GM19193 (cell line): ENCODE data around the gene CXCR5.

Experiments
- POLR2A ChIP-seq: IDR thresholded peaks from 4 replicates; pipeline ENCODE4 v1.6.1; 2011; ENCODE audit not compliant: insufficient read depth, insufficient read length; ENCODE audit errors: extremely low read depth

Gene CXCR5

DNA sequence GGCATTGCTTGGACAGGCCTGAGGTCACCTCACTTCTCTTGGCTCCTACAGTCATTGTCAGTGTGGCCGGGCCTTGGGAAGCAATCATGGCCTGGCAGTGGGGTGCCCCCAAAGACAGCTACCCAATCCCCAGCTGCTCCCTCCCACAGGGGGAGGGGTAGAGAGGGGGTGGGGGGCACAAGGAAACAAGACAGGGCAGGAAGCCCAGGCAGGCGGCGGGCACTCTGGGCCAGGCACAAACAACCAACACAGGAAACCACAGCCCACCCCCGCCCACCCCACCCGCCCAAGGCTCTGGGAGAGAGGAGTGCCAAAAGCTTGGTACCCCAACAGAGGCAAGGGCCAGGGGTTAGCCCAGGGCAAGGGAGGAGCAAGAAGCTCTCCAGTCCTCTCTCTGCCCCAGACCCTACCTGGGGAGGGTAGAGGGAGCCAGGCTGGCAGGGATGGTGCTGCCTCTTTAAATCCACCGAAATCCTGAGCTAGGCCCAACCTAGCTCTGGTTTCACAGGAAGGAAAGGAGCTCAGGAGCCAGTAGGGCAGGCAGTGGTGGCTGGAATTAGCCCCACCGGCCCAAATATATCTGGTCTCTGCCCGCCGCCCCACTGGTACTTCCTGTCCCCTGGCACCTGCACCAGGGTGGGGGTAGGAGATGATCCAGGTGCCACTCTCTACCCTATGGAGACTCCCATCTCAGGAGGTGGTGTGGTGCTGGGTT is 29.9 kb downstream of the CXCR5 start:
- no peak for TF ChIP-seq POLR2A

DNA sequence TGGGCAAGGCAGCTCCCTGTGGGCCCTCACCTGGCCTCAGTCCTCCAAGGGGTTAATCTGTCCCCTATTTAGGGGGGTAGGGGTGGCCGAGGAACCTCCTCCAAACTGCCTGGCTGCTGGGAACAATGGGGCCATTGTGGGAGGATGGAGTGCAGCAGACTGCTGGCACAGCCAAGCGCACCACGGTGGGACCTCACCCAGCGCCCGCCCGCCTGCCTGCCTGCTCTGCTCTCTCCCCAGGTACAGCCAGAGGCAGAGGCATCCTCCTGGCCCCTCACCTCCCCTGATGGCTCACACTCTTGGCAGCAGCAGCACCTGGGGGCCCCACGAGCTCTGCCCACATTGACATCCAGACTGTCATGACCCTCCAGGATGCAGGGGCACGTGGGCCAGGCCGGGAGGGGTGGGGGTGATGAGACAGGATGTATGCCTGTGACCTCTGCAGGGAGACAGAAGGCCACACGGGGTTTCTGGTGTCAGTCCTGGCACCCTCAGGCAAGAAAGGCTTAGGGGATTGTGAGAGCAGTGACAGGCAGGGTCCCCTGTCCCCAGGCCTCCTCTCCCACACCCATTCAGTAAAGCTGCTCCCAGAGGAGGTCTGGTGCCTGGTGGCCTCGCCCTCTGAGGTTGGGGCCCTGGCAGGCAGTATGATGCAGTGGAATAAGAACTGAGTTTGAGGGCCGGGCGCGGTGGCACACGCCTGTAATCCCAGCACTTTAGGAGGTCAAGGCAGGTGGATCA is 30.7 kb downstream of the CXCR5 start:
- no peak for TF ChIP-seq POLR2A

DNA sequence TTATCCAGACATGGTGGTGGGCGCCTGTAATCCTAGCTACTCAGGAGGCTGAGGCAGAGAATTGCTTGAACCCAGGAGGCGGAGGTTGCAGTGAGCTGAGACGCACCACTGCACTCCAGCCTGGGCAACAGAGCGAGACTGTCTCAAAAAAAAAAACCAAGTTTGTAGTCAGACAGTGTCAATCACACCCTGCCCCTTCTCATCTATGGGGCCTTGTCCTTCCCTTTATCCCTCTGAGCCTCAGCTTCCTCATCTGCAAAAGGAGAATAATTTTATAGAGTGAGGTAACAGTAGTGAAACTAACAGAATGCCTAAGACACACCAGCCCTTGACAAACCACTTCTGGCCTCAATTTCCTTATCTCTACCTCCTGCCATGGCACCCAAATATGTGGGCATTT is 31.3 kb downstream of the CXCR5 start:
- no peak for TF ChIP-seq POLR2A

DNA sequence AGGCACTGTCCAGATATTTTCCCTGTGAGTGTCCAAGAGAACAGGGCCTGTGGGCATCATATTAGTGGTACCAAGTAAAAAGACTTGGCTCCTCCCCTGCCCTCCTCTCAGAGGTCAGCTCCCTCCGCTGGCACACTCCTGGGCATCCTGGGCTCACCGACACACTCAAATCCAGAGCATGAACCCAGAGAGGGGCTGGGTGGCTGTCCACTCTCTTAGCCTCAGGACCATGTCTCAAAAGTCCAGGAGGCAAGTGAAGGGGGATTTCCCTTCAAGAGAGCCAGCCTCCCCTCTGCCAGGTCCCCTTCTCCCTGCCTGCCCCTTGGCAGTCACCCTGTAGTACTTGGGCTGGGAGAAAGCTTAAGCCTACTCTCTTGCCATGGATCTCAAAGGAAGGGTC is 31.7 kb downstream of the CXCR5 start:
- TF ChIP-seq POLR2A: no peak

DNA sequence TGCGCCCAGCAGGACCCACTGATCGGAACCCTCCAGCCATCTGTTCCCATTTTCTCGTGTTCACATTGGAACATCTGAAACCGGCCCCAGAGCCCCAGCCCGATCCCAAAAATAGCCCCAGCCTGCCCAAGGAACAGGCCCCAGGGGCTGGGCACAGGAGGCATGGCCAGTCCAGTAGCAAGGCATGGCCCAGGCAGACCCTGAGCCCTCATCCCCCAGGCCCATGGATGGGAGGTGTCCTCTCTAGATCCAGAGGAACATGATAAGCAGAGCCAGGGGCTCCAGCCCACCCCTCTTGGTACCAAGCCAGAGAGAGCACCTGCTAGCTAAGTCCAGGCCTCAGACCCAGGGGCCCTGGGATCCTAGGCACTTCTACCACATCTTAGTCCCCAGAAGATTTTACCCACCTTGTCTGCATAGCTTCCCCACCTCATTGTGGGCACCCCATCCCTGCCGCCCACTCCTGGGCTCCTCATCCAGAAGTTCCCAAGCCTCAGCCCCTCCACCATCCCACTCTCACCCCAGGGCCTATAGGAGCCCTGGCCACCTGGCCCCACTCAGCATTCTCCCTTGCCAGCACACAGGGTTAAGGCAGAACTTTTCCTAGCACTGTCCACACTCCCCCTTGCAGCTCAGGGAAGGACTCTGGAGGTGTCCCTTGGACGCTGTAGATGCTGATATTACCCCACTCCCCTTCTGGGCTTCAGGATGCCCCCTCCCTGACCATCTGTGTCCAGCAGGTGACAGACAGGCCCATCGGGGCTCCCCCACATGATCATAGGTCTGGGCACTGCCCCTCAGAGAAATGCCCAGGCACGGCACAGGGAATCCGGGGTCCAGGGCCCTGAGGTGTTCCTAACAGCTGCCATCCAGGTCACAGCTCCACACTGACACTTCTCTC is 32.5 kb downstream of the CXCR5 start:
- TF ChIP-seq POLR2A: no peak

DNA sequence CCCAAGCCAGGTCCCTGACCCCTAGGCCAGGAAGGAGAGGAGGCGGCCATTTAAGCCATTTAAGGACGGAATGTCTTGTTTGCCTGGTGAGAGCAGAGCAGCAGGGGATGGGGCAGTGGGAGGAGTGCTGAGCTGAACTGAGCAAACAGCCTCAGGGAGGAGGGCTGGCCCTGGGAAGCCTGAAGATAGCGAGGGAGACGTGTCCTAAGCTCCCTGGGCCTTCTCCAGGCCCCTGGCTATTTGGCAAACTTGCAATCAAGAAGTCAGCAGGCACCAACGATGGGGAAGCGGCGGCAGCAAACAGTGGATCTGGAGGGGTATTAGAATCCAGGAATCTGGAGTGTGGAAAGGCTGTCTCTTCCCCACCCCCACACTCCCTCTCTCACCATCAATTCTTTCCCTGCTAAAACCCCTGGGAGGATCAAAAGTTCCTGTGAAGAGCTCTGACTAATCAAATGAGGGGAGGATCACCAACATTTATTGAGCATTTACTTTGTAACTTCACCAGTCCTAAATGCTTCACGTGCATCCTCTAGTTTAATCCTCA is 33.2 kb downstream of the CXCR5 start:
- no peak for TF ChIP-seq POLR2A

DNA sequence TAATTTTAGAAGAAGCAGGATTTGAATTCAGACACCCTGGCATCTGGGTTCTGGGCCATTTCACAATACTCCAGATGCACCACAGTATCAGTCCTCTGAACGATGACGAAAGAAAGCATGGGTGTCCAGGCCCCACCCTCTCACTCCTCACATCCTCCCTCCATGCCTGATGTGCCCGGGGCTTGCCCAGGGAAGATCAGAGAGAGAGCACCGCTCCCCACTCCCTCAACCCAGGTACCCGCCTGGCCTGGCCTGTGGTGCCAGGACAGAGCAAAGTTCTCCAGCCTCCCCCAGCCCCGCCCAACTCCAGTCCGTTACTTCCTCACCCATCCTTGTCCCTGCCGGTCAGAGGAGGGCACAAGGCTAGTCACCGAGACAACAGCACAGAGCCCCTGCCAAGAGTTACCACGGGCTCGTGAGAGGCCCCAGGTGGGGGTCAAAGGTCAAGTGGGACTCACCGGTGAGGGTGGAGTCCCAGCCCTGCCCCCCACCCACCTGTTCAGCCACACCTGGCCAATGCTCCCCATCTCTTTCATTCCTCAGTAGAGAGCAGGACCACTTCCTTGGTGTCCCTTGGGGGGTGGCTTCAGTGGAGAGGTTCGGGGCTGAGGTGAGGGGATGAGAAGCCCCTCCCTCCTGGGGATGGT is 33.9 kb downstream of the CXCR5 start:
- TF ChIP-seq POLR2A: no peak

DNA sequence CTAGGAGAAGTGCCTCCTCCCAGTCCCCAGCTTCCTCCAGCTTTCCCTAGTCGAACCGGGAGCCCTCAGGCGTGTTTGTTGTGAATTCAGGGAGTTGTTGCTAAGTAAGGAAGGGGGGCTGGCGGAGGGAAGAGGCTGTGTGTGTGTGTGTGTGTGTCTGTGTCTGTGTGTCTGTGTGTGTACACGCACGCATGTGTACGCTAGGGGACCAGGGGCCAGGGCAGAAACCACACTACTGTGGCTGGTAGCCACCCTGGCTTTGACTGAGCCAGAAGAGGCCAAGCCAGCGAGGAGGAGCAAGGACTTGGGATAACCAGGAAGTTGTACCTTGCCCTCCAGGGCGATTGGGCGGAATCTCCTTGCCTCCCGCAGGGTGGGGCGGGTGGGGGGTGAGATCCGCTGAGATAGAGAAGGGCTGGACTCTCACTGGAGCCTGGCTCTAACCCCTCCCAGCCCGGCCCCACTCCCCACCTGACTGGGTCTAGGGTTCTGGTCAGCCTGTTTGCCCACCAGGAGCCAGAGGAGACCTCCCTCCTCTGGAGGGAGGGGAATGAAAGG is 34.5 kb downstream of the CXCR5 start:
- TF ChIP-seq POLR2A: no peak

DNA sequence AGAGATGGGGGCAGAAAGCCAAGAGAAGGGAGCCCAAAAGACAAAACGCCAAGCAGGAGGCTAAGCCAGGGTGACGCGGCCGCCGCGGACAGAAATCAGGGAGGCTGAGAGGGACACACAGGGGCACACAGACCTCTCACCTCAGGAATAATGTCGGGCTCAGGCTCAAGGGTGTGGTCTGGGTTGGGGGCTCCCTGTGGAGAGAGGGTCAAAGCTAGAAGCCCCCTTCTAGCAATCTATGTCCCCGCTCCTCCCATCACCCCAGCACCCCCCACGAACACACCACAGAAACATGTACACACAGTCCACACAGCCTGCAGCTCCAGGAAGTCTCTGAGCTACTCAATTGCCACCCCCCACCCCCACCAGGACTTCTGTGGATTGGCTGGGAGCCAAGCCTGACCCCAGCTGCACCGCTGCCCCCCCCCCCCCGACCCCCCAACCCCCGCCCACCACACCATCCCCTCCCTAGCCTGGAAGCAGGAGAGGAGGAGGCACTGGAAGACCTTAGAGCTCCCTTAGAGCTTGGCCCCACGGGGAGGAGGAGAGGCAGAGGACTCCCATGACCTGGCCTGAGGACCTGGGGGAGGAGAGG is 35.1 kb downstream of the CXCR5 start:
- TF ChIP-seq POLR2A: no peak

DNA sequence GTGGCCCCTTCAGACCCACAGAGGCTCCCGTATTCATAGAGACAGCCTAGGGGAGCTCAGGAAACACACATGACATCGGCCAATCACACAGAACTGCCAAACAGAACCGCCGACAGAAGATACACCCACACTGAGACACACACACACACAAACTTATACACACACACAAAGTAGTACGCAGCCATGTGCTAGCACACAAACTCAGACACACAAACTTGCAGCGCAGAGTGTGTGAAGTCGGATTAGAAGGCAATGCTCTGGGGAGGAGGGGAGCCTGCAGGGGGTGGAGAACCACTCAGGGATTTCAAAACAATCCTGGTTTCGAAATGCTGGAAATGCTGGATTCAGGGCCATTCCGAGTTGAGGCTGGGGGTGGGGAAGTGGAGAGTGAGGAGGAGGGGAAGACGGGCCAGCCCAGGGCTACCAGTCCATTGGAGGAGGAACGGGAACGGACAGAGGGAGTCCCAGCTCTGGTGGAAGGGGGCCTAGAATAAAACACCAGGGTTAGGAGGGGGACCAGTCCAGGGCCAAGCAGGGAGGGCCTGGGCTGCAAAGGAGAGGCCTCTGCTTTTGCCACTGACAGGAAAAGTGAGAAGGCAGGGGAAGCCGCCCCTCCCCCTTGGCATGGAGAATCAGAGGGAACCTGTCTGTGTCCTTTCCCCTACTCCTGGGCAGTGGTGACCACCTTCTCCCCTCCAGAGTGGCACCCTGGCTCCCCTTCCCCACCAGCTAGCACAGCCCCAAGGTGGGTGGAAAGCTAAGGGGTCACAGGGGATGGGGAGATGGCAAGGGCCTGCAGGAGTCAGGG is 37.6 kb downstream of the CXCR5 start:
- TF ChIP-seq POLR2A: no peak

DNA sequence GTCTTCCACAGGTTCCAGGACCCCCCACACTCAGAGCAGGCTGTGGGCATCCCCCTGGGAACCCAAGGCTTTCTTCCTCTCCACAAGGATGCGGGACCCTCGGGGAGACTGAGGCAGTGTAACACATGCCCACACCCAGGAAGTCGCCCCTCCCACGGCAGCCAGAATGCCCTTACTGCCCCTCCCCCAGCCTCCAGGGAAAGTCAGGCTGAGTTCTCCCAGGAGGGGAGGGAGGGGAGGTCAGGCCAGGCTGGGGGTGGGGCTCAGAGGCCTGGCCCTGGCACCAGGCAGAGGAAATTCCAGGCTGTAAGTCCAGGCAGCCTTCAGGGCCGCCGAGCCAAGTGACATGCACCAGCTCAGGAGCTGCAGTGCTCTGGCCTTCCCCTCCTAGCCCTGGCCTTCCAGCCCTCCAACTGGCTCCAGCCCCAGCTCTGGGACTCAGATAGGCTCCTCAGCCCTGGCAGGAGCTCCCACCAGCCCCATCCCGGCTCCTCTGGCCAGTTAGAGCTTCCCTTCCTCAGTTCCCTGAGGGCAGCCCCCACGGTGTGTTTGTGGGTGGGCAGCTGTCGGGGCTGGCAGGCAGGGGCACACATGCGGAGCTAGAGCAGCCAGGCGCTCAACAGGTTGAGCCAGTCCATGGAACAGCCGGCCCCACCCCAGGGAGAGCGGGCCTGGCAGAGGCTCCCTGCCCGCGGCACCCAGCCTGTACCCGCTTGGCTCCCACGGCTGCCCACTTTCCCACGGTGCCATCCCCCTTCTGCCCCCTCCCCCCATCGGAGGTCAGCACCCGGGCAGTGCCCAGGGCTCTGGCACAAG is 38.4 kb downstream of the CXCR5 start:
- no peak for TF ChIP-seq POLR2A
